CD4-positive, alpha-beta memory T cell (primary cell): Measurements from ENCODE around the gene RPL27. TPM values are rescaled to one million over a fixed set of nuclear protein-coding genes. Genes with fewer than 3 reads are reported as not detected.

Experiments
- CTCF ChIA-PET: fragments of 350-600 bp; sonication (Branson Sonifier 250); formaldehyde crosslinking; loops from one replicate; lab custom pipeline; 2021; ENCODE audit warnings: inconsistent platforms; ENCODE audit not compliant: partially characterized antibody; lab: Charles Lee
- POLR2A ChIA-PET: fragments of 350-600 bp; sonication (Branson Sonifier 250); formaldehyde crosslinking; loops from one replicate; lab custom pipeline; 2021; ENCODE audit not compliant: partially characterized antibody; lab: Charles Lee
- DNase-seq, 5 donors: peaks; one replicate each; pipeline versions ENCODE4 v3.0.0 to v3.0.0-alpha.2; 2020 to 2022; ENCODE audit warnings: mixed read lengths in 1 of 5
- H3K27ac ChIP-seq: one replicate; pipeline ENCODE4 v1.7.0; 2013; ENCODE audit warnings: low read depth, low read length
- H3K27me3 ChIP-seq: 2 replicates; pipeline ENCODE4 v1.7.0; 2013; ENCODE audit warnings: mild to moderate bottlenecking, low read length, moderate library complexity; ENCODE audit not compliant: insufficient read depth
- H3K36me3 ChIP-seq: 2 replicates; pipeline ENCODE4 v1.7.0; 2013; ENCODE audit warnings: mild to moderate bottlenecking, low read length, moderate library complexity; ENCODE audit not compliant: insufficient read depth
- H3K4me1 ChIP-seq: 2 replicates; pipeline ENCODE4 v1.7.0; 2013; ENCODE audit warnings: mild to moderate bottlenecking, low read length, moderate library complexity; ENCODE audit not compliant: insufficient read depth
- H3K4me3 ChIP-seq, 2 donors: one replicate each; pipeline ENCODE4 v1.7.0; 2013; ENCODE audit warnings: low read length in 2 of 2, mild to moderate bottlenecking in 1 of 2
- H3K9me3 ChIP-seq, 2 donors: one replicate each; pipeline ENCODE4 v1.7.0; 2013; ENCODE audit warnings: low read length in 2 of 2, control low read depth in 1 of 2; ENCODE audit not compliant: control insufficient read depth in 1 of 2
- H3K27ac Mint-ChIP-seq, 7 donors: one replicate each; pipeline ENCODE4 v1.8.0; 2020 to 2021; ENCODE audit warnings: mixed read lengths in 7 of 7, mild to moderate bottlenecking in 6 of 7, inconsistent platforms in 3 of 7, moderate library complexity in 3 of 7
- H3K27me3 Mint-ChIP-seq, 2 donors: one replicate each; pipeline ENCODE4 v1.8.0; 2020 to 2021; ENCODE audit warnings: mixed read lengths in 2 of 2
- H3K36me3 Mint-ChIP-seq, 2 donors: one replicate each; pipeline ENCODE4 v1.8.0; 2020 to 2021; ENCODE audit warnings: mixed read lengths in 2 of 2, inconsistent platforms in 1 of 2, mild to moderate bottlenecking in 1 of 2
- H3K4me1 Mint-ChIP-seq, 4 donors: one replicate each; pipeline ENCODE4 v1.8.0; 2020 to 2021; ENCODE audit warnings: mixed read lengths in 4 of 4, mild to moderate bottlenecking in 1 of 4
- H3K4me3 Mint-ChIP-seq, 8 donors: one replicate each; pipeline ENCODE4 v1.8.0; 2020 to 2021; ENCODE audit warnings: mixed read lengths in 8 of 8, mild to moderate bottlenecking in 7 of 8, moderate library complexity in 6 of 8, inconsistent platforms in 3 of 8
- H3K9me3 Mint-ChIP-seq, 8 donors: one replicate each; pipeline ENCODE4 v1.8.0; 2020 to 2021; ENCODE audit warnings: mixed read lengths in 8 of 8, mild to moderate bottlenecking in 5 of 8, inconsistent platforms in 3 of 8, moderate library complexity in 1 of 8
- intact Hi-C: fragments of 100-400 bp; cut with micrococcal nuclease; formaldehyde crosslinking; loops from one replicate; pipeline ENCODE4 v1.15.1; 2023
- polyA plus RNA-seq, 2 donors: library from polyadenylated mRNA; unstranded; fragments of 300-500 nt; fragmentation: Illumina TruSeq; gene quantifications; one replicate each; pipeline ENCODE4 v1.2.3, GENCODE V29; 2021
- total RNA-seq, 2 experiments: library from RNA; stranded (reverse); gene quantifications; one replicate each; pipeline ENCODE4 v1.2.3, GENCODE V29; 2021

The RPL27 gene
- total and polyA plus RNA-seq, 4 experiments from 2014 or later: 1,528 to 2,293 (median 1,598) TPM

DNA sequence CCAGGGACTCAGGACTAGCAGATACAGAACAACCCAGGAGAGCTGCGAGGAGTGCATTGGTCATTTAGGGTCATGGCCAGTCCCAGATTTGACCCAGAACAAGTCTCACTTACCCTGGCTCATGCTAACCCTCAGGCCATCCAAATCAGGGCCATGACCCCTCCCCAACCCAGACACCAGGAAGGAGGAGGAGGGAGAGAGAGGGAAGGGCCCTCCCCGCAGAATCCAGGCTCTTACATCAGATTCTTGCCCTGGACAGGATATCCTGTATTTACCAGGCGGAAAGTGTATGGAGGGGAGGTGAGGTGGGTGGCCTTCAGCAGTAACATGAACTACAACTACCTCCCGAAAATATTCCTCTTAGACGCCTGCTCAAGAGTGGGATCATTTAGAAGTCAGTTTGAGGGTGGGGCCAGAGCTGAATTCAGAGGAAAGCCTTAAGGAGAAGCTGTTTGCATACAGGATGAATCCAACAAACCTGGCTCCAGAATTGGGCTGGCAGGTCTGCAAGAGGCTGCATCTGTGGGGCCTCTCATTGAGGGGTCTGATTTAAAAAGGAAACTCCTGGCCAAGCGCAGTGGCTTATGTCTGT, 21.9 kb downstream of the RPL27 start:
- no peaks in the 10 kb centered on the region for H3K27me3 Mint-ChIP-seq
- Histone ChIP-seq H3K27ac (no peak overlapping the region), H3K36me3 (no peaks in the 10 kb centered on the region), H3K9me3 (no peaks in the 10 kb centered on the region), H3K4me3 (no peak overlapping the region), H3K4me1 (peaks cover 45% of the 10 kb centered on the region), H3K27me3 (no peaks in the 10 kb centered on the region)
- ChIA-PET POLR2A (interaction anchor here (5.2 kb wide), 1 partner anchor 21 kb away, joined by 26 read pairs; the partner anchor contains the start of gene RPL27), CTCF (interaction anchor here (0.6 to 1.6 kb wide), 2 partner anchors 22 to 40 kb away, joined by 3 to 6 read pairs; partner anchors contain the start of gene RPL27)
- peaks cover 0 to 9% of the 10 kb centered on the region in 2 donors for H3K36me3 Mint-ChIP-seq
- no peaks in the 10 kb centered on the region for H3K9me3 Mint-ChIP-seq
- no peak for DNase-seq
- H3K4me3 Mint-ChIP-seq: peak overlapping the region; percentile 23 to 91 (median 65)
- intact Hi-C loops: loop anchor here (5.0 kb wide), 1 partner anchor 317 kb away; no protein-coding TSS in a partner anchor
- peaks cover 23 to 55% (median 40%) of the 10 kb centered on the region in 4 donors for H3K4me1 Mint-ChIP-seq
- H3K27ac Mint-ChIP-seq: peak overlapping the region; percentile 44 to 87 (median 79)

DNA sequence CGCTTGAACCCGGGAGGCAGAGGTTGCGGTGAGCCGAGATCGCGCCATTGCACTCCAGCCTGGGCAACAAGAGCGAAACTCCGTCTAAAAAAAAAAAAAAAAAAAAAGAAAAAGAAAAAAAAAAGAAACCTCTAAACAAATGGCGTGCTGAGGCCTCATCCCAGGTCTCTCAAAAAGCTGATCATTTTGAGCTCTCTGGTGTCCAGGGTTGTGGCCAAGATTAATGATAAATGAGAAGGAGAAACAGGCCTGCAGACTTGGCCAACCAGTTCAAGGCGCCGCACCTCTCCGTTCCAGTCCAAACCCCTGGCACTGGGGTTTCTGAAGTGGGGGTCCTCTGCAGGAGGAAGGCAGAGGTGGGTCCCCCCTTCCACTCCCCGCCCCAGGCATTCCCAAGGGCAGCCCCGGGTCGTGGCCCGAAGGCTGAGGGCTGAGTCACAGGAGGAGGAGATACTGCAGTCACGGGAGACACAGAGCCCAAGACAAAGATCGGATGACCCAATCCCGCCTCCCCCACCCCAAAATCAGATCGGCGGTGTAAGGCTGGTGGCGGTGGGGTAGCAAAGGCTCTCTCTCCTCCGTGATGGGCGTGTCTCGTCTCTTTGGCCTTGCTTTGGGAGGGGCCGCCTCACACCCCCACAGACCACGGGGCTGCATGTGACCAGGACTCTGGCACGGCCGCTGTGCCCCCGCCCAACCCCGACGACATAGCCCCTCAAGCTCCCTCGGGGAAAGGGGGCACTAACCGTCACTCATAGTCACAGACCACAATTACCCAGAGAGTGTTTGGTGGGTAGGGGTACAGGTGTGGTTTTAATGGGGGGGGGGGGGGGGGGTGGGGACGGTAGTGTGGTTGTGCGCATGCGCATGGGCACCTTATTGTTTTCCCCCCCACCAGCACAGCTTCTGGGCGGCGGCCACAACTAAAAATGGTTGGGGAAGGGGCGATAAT, 22.8 kb downstream of the RPL27 start:
- H3K27ac Mint-ChIP-seq: peak overlapping the region; percentile 80 to 92 (median 86)
- POLR2A ChIA-PET: interaction anchor here (0.8 to 5.2 kb wide), 11 partner anchors 8 to 368 kb away, joined by 3 to 26 read pairs (median 5); partner anchors contain the start of genes IFI35, NBR1, RPL27 and TMEM106A
- H3K4me3 ChIP-seq: peak overlapping the region in 1 of 2 donors; percentile 73

DNA sequence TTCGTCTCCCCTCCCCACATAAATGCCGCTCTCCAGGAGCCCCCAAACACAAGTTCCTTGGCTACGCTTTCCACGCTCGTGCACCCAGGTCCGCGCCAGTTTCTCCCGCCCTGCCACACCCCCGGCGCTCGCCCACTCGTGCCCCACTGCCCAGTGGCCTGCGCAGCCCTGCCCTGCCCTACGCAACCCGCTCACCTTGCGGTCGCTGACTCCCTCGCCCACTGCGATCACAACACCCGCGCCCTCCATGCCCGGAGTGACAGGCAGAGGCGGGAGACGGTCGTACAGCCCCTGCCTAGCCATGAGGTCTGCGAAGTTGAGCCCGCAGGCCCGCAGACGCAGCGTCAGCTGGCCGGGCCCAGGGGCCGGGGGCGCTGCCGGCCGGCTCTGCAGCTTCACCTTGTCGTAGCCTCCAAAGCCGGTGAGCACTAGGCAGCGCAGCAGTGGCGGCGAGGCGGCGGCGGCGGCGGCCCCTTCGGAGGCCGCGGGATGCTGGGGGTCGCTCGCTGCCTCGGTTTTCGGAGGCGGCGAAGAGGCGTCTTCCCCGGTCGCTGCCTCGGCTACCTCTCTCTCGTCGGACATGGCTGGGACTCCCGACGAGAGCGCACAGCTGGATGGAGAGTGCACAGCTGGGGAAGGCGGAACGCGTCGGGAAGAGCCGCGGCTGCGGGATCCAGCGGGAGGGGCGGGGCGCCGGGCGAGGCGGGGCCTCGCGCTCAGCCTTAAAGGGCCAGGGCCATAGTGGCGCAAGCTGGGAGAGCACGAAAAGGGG, 23.7 kb downstream of the RPL27 start, which contains the start of gene VAT1:
VAT1 (minus strand) TSS at position 645 of the 772 bp plus-strand sequence; CDS start at position 582, 63 bp downstream.
- Histone ChIP-seq H3K9me3 (no peaks in the 10 kb centered on the region), H3K4me3 (peak within 1 kb of the TSS; percentile 47 to 73), H3K27me3 (no peaks in the 10 kb centered on the region), H3K27ac (peak within 1 kb of the TSS; percentile 68), H3K36me3 (no peaks in the 10 kb centered on the region), H3K4me1 (peaks cover 45% of the 10 kb centered on the region)
- DNase-seq: peak; percentile 48 to 65 (median 56)
- H3K4me3 Mint-ChIP-seq: peak within 1 kb of the TSS; percentile 90 to 94 (median 91)
- CTCF ChIA-PET: interaction anchor here (1.1 kb wide), 2 partner anchors 15 to 312 kb away, joined by 3 read pairs; partner anchors contain the start of gene IFI35
- H3K9me3 Mint-ChIP-seq: no peaks in the 10 kb centered on the region
- intact Hi-C loops: loop anchor here (1.0 to 5.0 kb wide), 3 partner anchors 24 to 315 kb away; partner anchors contain the start of genes BRCA1 and RPL27
- peak within 1 kb of the TSS; percentile 80 to 92 (median 86) for H3K27ac Mint-ChIP-seq
- no peaks in the 10 kb centered on the region for H3K27me3 Mint-ChIP-seq
- H3K36me3 Mint-ChIP-seq: peaks cover 0 to 3% of the 10 kb centered on the region in 2 donors
- peaks cover 23 to 54% (median 40%) of the 10 kb centered on the region in 4 donors for H3K4me1 Mint-ChIP-seq
- POLR2A ChIA-PET: interaction anchor here (0.7 to 5.2 kb wide), 13 partner anchors 9 to 367 kb away, joined by 3 to 26 read pairs (median 4); partner anchors contain the start of genes IFI35, NBR1, RPL27 and TMEM106A

More for the DNA sequence above, 22.8 kb downstream of the RPL27 start:
- DNase-seq: peak; percentile 32 to 58 (median 38)
- peaks cover 45% of the 10 kb centered on the region for H3K4me1 ChIP-seq
- no peaks in the 10 kb centered on the region for H3K27me3 ChIP-seq
- H3K36me3 Mint-ChIP-seq: peaks cover 0 to 4% of the 10 kb centered on the region in 2 donors
- intact Hi-C loops: loop anchor here (5.0 kb wide), 1 partner anchor 316 kb away; no protein-coding TSS in a partner anchor
- H3K4me3 Mint-ChIP-seq: peak overlapping the region; percentile 90 to 94 (median 91)
- H3K27ac ChIP-seq: peak overlapping the region; percentile 68
- no peaks in the 10 kb centered on the region for H3K36me3 ChIP-seq
- CTCF ChIA-PET: interaction anchor here (0.6 to 1.6 kb wide), 3 partner anchors 23 to 313 kb away, joined by 3 to 6 read pairs (median 3); partner anchors contain the start of gene RPL27
- no peaks in the 10 kb centered on the region for H3K9me3 ChIP-seq
- no peaks in the 10 kb centered on the region for H3K27me3 Mint-ChIP-seq
- peaks cover 23 to 54% (median 40%) of the 10 kb centered on the region in 4 donors for H3K4me1 Mint-ChIP-seq
- no peaks in the 10 kb centered on the region for H3K9me3 Mint-ChIP-seq

- peaks cover 9 to 35% (median 27%) of the 10 kb centered on the region in 4 donors for H3K4me1 Mint-ChIP-seq
- Histone ChIP-seq H3K27me3 (no peaks in the 10 kb centered on the region), H3K4me3 (peak within 1 kb of the TSS; percentile 65 to 81), H3K4me1 (peaks cover 32% of the 10 kb centered on the region), H3K9me3 (no peaks in the 10 kb centered on the region), H3K27ac (peak within 1 kb of the TSS; percentile 69), H3K36me3 (no peaks in the 10 kb centered on the region)
- ChIA-PET POLR2A (interaction anchor here (1.1 to 2.5 kb wide), 12 partner anchors 12 to 364 kb away, joined by 3 to 33 read pairs (median 8); partner anchors contain the start of genes IFI35, NBR1, RPL27 and TMEM106A), CTCF (interaction anchor here (0.6 to 2.8 kb wide), 14 partner anchors 13 to 459 kb away, joined by 3 to 7 read pairs (median 3); partner anchors contain the start of genes DHX8, IFI35 and RPL27)
- intact Hi-C loops: loop anchor here (1.0 to 5.0 kb wide), 3 partner anchors 146 to 458 kb away; partner anchors contain the start of gene DHX8
- no peaks in the 10 kb centered on the region for H3K27me3 Mint-ChIP-seq
- H3K36me3 Mint-ChIP-seq: peaks cover 0 to 2% of the 10 kb centered on the region in 2 donors
- H3K4me3 Mint-ChIP-seq: peak within 1 kb of the TSS; percentile 87 to 95 (median 91)
- peak within 1 kb of the TSS; percentile 86 to 98 (median 96) for H3K27ac Mint-ChIP-seq
- DNase-seq: peak; percentile 79 to 90 (median 81)
- no peaks in the 10 kb centered on the region for H3K9me3 Mint-ChIP-seq
Measured at GRCh38 chr17:43024407-43025289, 26.4 kb downstream of the RPL27 start, which contains the start of gene RND2. RND2 (plus strand) TSS chr17:43025231; CDS start chr17:43025348, 117 bp downstream.

DNA sequence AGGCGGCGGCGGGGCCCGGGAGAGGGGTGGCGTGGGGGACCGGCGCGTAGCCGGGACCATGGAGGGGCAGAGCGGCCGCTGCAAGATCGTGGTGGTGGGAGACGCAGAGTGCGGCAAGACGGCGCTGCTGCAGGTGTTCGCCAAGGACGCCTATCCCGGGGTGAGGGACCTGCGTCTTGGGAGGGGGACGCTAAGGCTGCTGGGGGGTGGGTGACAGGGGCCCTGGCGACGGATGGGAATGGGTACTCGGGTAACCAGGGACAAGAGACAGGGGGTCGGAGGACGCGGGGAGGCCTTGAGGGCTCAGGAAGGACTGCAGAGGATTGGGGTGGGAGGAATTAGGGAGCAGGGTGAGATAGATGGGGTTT, 27.1 kb downstream of the RPL27 start:
- ChIA-PET POLR2A (interaction anchor here (1.2 to 2.5 kb wide), 10 partner anchors 12 to 343 kb away, joined by 4 to 33 read pairs (median 9); partner anchors contain the start of genes IFI35, NBR1, RPL27 and TMEM106A), CTCF (interaction anchor here (0.8 to 2.8 kb wide), 2 partner anchors 17 to 27 kb away, joined by 3 to 7 read pairs; partner anchors contain the start of gene RPL27)
- no peak overlapping the region for H3K4me3 ChIP-seq
- Mint-ChIP-seq H3K36me3 (peaks cover 0 to 2% of the 10 kb centered on the region in 2 donors), H3K27me3 (no peaks in the 10 kb centered on the region), H3K9me3 (no peaks in the 10 kb centered on the region), H3K4me3 (peak overlapping the region; percentile 71 to 83 (median 79)), H3K4me1 (peaks cover 7 to 29% (median 20%) of the 10 kb centered on the region in 4 donors), H3K27ac (peak overlapping the region; percentile 73 to 91 (median 81))
- H3K27ac ChIP-seq: no peak overlapping the region
- H3K9me3 ChIP-seq: no peaks in the 10 kb centered on the region
- H3K4me1 ChIP-seq: peaks cover 25% of the 10 kb centered on the region
- H3K27me3 ChIP-seq: no peaks in the 10 kb centered on the region
- intact Hi-C loops: loop anchor here (2.0 kb wide), 1 partner anchor 458 kb away; the partner anchor contains the start of gene DHX8
- no peak for DNase-seq
- H3K36me3 ChIP-seq: no peaks in the 10 kb centered on the region
